GM23338 (cell line): ENCODE results near the gene PPP1R3G. TPM values are rescaled to one million over a fixed set of nuclear protein-coding genes. Genes with fewer than 3 reads are reported as not detected.

Experiments
- EZH2 ChIP-seq: fragments of 200-600 bp; sonication (generic); IDR thresholded peaks from one replicate; pipeline ENCODE4 v1.8.0; 2017; ENCODE audit warnings: antibody characterized with exemption, mild to moderate bottlenecking, low read depth; ENCODE audit not compliant: unreplicated experiment
- NANOG ChIP-seq: IDR thresholded peaks from 2 replicates; pipeline ENCODE4 v1.6.1; 2016; ENCODE audit warnings: antibody characterized with exemption, borderline replicate concordance
- POLR2AphosphoS5 ChIP-seq: IDR thresholded peaks from 2 replicates; pipeline ENCODE4 v1.6.1; 2016; ENCODE audit warnings: antibody characterized with exemption, low read depth
- REST ChIP-seq: IDR thresholded peaks from one replicate; pipeline ENCODE4 v1.6.1; 2018; ENCODE audit warnings: antibody characterized with exemption; ENCODE audit not compliant: unreplicated experiment
- polyA plus RNA-seq: library from polyadenylated mRNA; unstranded; fragments of >200 nt; fragmentation: Nextera tagmentation; extraction: Ambion mirVana; gene quantifications from 2 replicates; pipeline ENCODE4 v1.2.1, GENCODE V29; 2016
- total RNA-seq: library from RNA; depleted of rRNA; stranded (reverse); fragments of >200 nt; shearing (Covaris generic); gene quantifications from 2 replicates; pipeline ENCODE4 v1.2.3, GENCODE V29; 2014
- TF ChIP-seq, protein P1 (sequence below): fragments of 250-450 bp; sonication (Bioruptor Pico); IDR thresholded peaks from 2 replicates; pipeline ENCODE4 v1.5.0; 2020; ENCODE audit warnings: mild to moderate bottlenecking, moderate library complexity

The PPP1R3G gene
- total and polyA plus RNA-seq, 2 experiments from 2014 or later, result 0.13 to 0.24 TPM

DNA sequence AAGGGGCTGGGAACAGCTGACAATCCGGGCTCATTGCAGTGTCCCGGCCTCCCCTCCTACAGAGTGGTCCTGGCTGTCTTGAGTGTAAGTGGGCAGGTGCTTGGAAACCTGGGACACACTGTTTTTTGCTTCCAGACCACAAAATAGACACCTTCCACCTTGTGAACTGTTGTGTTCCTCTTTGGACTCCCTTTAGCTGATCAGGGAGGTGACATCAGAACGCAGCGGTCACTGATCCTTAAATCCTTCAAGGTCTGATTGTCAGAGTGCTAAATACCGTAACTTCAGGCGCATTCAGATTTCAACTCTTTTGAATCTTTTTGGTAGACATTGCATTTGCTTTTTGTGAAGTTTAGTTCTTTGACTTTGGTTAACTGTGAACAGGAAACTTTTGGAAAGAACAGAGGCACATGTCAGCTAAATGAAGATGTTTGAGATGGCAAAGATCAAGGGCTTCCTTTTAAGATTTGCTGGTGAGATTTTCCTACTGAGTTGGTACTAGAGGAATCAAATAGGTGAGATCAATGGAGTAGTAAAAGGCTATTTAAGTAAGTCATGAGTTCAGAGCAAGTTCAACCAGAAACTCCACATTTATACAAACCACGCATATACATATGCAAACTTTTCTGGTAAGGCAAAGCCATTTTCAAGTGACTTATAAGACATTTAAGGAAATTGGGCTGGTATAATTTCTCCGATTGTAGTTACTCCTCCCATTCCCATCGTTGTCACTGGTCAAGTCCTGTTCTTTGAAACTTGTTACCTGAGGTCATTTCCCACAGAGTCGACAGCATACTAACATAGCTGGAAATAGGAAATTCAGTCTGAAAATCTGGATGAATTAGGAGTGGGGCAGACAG, 6.3 kb downstream of the PPP1R3G start (continued):
- TF ChIP-seq, protein P1, sequence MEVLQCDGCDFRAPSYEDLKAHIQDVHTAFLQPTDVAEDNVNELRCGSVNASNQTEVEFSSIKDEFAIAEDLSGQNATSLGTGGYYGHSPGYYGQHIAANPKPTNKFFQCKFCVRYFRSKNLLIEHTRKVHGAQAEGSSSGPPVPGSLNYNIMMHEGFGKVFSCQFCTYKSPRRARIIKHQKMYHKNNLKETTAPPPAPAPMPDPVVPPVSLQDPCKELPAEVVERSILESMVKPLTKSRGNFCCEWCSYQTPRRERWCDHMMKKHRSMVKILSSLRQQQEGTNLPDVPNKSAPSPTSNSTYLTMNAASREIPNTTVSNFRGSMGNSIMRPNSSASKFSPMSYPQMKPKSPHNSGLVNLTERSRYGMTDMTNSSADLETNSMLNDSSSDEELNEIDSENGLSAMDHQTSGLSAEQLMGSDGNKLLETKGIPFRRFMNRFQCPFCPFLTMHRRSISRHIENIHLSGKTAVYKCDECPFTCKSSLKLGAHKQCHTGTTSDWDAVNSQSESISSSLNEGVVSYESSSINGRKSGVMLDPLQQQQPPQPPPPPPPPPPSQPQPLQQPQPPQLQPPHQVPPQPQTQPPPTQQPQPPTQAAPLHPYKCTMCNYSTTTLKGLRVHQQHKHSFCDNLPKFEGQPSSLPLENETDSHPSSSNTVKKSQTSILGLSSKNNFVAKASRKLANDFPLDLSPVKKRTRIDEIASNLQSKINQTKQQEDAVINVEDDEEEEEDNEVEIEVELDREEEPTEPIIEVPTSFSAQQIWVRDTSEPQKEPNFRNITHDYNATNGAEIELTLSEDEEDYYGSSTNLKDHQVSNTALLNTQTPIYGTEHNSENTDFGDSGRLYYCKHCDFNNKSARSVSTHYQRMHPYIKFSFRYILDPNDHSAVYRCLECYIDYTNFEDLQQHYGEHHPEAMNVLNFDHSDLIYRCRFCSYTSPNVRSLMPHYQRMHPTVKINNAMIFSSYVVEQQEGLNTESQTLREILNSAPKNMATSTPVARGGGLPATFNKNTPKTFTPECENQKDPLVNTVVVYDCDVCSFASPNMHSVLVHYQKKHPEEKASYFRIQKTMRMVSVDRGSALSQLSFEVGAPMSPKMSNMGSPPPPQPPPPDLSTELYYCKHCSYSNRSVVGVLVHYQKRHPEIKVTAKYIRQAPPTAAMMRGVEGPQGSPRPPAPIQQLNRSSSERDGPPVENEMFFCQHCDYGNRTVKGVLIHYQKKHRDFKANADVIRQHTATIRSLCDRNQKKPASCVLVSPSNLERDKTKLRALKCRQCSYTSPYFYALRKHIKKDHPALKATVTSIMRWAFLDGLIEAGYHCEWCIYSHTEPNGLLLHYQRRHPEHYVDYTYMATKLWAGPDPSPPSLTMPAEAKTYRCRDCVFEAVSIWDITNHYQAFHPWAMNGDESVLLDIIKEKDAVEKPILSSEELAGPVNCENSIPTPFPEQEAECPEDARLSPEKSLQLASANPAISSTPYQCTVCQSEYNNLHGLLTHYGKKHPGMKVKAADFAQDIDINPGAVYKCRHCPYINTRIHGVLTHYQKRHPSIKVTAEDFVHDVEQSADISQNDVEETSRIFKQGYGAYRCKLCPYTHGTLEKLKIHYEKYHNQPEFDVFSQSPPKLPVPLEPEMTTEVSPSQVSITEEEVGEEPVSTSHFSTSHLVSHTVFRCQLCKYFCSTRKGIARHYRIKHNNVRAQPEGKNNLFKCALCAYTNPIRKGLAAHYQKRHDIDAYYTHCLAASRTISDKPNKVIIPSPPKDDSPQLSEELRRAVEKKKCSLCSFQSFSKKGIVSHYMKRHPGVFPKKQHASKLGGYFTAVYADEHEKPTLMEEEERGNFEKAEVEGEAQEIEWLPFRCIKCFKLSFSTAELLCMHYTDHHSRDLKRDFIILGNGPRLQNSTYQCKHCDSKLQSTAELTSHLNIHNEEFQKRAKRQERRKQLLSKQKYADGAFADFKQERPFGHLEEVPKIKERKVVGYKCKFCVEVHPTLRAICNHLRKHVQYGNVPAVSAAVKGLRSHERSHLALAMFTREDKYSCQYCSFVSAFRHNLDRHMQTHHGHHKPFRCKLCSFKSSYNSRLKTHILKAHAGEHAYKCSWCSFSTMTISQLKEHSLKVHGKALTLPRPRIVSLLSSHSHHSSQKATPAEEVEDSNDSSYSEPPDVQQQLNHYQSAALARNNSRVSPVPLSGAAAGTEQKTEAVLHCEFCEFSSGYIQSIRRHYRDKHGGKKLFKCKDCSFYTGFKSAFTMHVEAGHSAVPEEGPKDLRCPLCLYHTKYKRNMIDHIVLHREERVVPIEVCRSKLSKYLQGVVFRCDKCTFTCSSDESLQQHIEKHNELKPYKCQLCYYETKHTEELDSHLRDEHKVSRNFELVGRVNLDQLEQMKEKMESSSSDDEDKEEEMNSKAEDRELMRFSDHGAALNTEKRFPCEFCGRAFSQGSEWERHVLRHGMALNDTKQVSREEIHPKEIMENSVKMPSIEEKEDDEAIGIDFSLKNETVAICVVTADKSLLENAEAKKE, result no peak
- no peak for TF ChIP-seq POLR2AphosphoS5
- no peak for TF ChIP-seq REST
- no peak for TF ChIP-seq EZH2
- TF ChIP-seq NANOG, result no peak
